H1 (cell line): ENCODE data around the gene SPTSSB. TPM values are rescaled to one million over a fixed set of nuclear protein-coding genes. Genes with fewer than 3 reads are reported as not detected.

Experiments
- E2F6 ChIP-seq: IDR thresholded peaks from 2 replicates; pipeline ENCODE4 v1.6.1; 2012; ENCODE audit warnings: inconsistent platforms
- polyA plus RNA-seq, 7 experiments: library from polyadenylated mRNA; depleted of rRNA in 3 of 7; stranded (reverse) in 5 of 7; unstranded in 2 of 7; fragments of >200 nt in 5 of 7; fragments of 200-250 nt in 2 of 7; gene quantifications; 1 replicate in 5 of 7; 2 replicates in 1 of 7; 4 replicates in 1 of 7; pipeline versions ENCODE4 v1.2.1 to v1.2.3, GENCODE V29; 2011 to 2013; ENCODE audit warnings: missing spikeins in 2 of 7, mixed read lengths in 2 of 7
- total RNA-seq: library from RNA; stranded (reverse); fragmentation: NEBNext Ultra II Directional; extraction: Animal tissue kit (Norgen Biotek cat#: 25700); gene quantifications from 2 replicates; pipeline ENCODE4 v1.2.1, GENCODE V29; 2021

SPTSSB gene
- total and polyA plus RNA-seq, 2 of the 8 experiments (the other 6 are each of a cell fraction or from before 2014, with no cell fraction given): 33.4 to 52.5 TPM

DNA sequence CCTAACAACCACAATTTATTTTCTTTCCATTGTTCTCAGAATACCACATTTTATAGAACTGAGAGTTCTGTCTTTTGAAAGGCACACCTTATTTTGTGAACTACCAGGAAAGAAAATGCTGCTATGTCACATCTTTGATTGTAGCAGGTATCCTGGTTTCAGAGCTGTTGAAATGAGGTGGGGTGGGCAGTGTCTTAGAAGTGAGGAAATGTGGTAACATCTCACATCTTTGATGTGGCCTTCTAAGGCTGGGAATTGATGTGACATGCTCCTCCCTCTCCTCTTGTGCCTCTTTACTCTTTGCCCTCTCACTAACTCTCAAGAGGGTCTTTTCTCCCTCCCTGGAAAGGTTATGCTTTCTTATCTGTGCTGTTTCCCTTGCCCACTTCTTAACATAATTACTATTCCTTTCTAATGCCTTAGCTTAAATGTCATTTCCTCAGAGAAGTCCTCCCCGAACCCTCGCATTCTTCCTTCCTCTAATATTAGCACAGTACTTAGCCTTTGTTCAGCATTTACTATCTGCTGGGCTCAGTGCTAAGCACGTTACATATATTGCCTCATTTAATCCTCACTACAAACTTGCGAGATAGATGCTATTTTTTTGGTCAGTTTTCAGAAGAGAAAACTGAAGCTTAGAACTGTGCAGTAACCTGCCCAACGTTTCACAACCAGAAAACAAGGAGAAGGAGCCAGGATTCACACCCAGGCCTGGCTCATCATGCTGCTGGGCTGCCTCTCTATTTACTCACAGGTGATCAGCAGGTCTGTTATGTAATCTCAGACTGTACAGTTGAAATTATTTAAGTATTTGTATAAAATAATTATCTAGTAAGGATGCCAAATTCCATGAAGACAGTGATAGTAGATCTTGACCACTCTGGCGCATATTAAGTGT lies 24.0 kb upstream of the SPTSSB start (continued):
- no peak for TF ChIP-seq E2F6
